OCI-LY1 (cell line): Measurements from ENCODE around the gene OLA1.

Source experiments
- H2AFZ ChIP-seq: fragments of 200-600 bp; sonication (generic), shearing (Covaris generic); 2 replicates; pipeline ENCODE4 v1.6.0; 2014; ENCODE audit warnings: antibody characterized with exemption, mild to moderate bottlenecking, low read length
- H3F3A ChIP-seq: fragments of 200-600 bp; sonication (generic), shearing (Covaris generic); 2 replicates; pipeline ENCODE4 v1.6.0; 2014; ENCODE audit warnings: mild to moderate bottlenecking, antibody characterized with exemption, low read length, moderate library complexity; ENCODE audit not compliant: insufficient read depth
- H3K27ac ChIP-seq: fragments of 200-600 bp; sonication (generic); 2 replicates; pipeline ENCODE4 v1.5.1; 2014; ENCODE audit warnings: low read length, mixed run types, mild to moderate bottlenecking, low read depth; ENCODE audit not compliant: poor library complexity, severe bottlenecking
- H3K27me3 ChIP-seq: fragments of 200-600 bp; sonication (generic); 2 replicates; pipeline ENCODE4 v1.6.0; 2014; ENCODE audit warnings: antibody characterized with exemption, mild to moderate bottlenecking, low read length, moderate library complexity; ENCODE audit not compliant: insufficient read depth
- H3K36me3 ChIP-seq: fragments of 200-600 bp; sonication (generic); 2 replicates; pipeline ENCODE4 v1.6.1; 2014; ENCODE audit warnings: mild to moderate bottlenecking, antibody characterized with exemption, low read length, moderate library complexity, mixed read lengths; ENCODE audit not compliant: insufficient read depth
- H3K4me1 ChIP-seq: fragments of 200-600 bp; sonication (generic); 2 replicates; pipeline ENCODE4 v1.5.1; 2014; ENCODE audit warnings: mild to moderate bottlenecking, low read length, moderate library complexity; ENCODE audit not compliant: insufficient read depth, severe bottlenecking
- H3K4me2 ChIP-seq: fragments of 200-600 bp; sonication (generic), shearing (Covaris generic); 2 replicates; pipeline ENCODE4 v1.6.1; 2014; ENCODE audit warnings: low read length
- H3K4me3 ChIP-seq: fragments of 200-600 bp; sonication (generic); 2 replicates; pipeline ENCODE4 v1.5.1; 2014; ENCODE audit warnings: low read length, low read depth, mild to moderate bottlenecking, mixed read lengths; ENCODE audit not compliant: poor library complexity, severe bottlenecking
- H3K79me2 ChIP-seq: fragments of 200-600 bp; shearing (Covaris generic); 2 replicates; pipeline ENCODE4 v1.6.1; 2016; ENCODE audit warnings: mixed run types, low read length, mixed read lengths; ENCODE audit not compliant: insufficient read depth
- H3K9ac ChIP-seq: fragments of 200-600 bp; sonication (generic), shearing (Covaris generic); 2 replicates; pipeline ENCODE4 v1.6.1; 2014; ENCODE audit warnings: mild to moderate bottlenecking, low read length, mixed read lengths
- H3K9me2 ChIP-seq: fragments of 200-600 bp; sonication (generic), shearing (Covaris generic); 2 replicates; pipeline ENCODE4 v1.6.1; 2014; ENCODE audit warnings: low read depth, mild to moderate bottlenecking, low read length, mixed read lengths
- H3K9me3 ChIP-seq: fragments of 200-600 bp; shearing (Covaris generic); 2 replicates; pipeline ENCODE4 v1.6.1; 2014; ENCODE audit warnings: low read length, mixed read lengths
- H4K20me1 ChIP-seq: fragments of 200-600 bp; sonication (generic), shearing (Covaris generic); 2 replicates; pipeline ENCODE4 v1.6.0; 2016; ENCODE audit warnings: mild to moderate bottlenecking, low read length; ENCODE audit not compliant: insufficient read depth
- EZH2 ChIP-seq: fragments of 200-600 bp; sonication (generic), shearing (Covaris generic); IDR thresholded peaks from 2 replicates; pipeline ENCODE4 v1.8.0; 2017; ENCODE audit warnings: borderline replicate concordance, mixed run types, mild to moderate bottlenecking, antibody characterized with exemption, low read length, moderate library complexity, mixed read lengths
- TF ChIP-seq, protein P1 (sequence below): fragments of 200-600 bp; sonication (generic), shearing (Covaris generic); IDR thresholded peaks from 2 replicates; pipeline ENCODE4 v1.5.1; 2017; ENCODE audit warnings: mild to moderate bottlenecking, antibody characterized with exemption, low read length, moderate library complexity, mixed read lengths

Gene OLA1

DNA sequence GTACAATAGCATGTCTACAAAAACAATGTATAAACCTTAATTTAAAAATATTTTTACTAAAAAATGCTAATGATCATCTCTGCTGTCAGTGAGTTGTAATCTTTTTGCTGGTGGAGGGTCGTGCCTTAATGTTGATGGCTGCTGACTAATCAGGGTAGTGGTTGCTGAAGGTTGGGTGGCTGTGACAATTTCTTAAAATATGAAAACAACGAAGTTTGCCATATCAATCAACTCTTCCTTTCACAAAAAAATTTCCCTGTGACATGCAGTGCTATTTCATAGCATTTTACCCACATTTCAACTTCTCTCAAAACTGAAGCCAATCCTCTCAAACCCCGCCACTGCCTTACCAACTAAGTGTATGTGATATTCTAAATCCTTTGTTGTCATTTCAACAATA is 112.4 kb downstream of the OLA1 start:
- Histone ChIP-seq H3K9ac (no peak overlapping the region), H2AFZ (no peak overlapping the region), H3K4me2 (no peak overlapping the region), H3K79me2 (no peaks in the 10 kb centered on the region), H3K36me3 (peaks cover 25% of the 10 kb centered on the region), H3K4me1 (no peaks in the 10 kb centered on the region), H3K9me2 (no peaks in the 10 kb centered on the region), H3K27me3 (no peaks in the 10 kb centered on the region), H3K27ac (no peak overlapping the region), H4K20me1 (no peaks in the 10 kb centered on the region), H3F3A (no peaks in the 10 kb centered on the region), H3K4me3 (no peak overlapping the region), H3K9me3 (no peaks in the 10 kb centered on the region)
- no peak for TF ChIP-seq EZH2
- TF ChIP-seq, protein P1, sequence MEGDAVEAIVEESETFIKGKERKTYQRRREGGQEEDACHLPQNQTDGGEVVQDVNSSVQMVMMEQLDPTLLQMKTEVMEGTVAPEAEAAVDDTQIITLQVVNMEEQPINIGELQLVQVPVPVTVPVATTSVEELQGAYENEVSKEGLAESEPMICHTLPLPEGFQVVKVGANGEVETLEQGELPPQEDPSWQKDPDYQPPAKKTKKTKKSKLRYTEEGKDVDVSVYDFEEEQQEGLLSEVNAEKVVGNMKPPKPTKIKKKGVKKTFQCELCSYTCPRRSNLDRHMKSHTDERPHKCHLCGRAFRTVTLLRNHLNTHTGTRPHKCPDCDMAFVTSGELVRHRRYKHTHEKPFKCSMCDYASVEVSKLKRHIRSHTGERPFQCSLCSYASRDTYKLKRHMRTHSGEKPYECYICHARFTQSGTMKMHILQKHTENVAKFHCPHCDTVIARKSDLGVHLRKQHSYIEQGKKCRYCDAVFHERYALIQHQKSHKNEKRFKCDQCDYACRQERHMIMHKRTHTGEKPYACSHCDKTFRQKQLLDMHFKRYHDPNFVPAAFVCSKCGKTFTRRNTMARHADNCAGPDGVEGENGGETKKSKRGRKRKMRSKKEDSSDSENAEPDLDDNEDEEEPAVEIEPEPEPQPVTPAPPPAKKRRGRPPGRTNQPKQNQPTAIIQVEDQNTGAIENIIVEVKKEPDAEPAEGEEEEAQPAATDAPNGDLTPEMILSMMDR: no peak

DNA sequence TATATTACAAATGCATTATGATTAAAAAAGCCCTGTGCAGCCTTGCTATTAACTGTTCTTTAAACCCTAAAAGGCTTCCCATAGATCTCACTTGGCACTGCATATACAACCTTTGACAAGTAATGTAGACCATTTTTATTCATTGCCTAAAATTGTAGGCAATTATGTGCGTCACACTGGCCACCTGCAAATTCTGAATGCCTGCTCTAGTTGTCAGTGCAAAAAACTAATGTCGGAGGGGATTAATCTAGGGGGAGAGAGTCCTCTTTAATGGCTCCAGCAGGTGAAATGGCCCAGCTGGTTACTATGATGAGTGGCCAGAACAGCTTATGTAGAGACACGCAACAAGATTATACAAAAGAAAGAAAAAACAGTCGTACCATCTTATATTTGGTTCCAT is 123.2 kb downstream of the OLA1 start:
- no peaks in the 10 kb centered on the region for H3K27me3 ChIP-seq
- H3K4me1 ChIP-seq: no peaks in the 10 kb centered on the region
- H3K4me2 ChIP-seq: no peak overlapping the region
- H3K27ac ChIP-seq: no peak overlapping the region
- H4K20me1 ChIP-seq: no peaks in the 10 kb centered on the region
- H3K4me3 ChIP-seq: no peak overlapping the region
- H3K9ac ChIP-seq: no peak overlapping the region
- peaks cover 16% of the 10 kb centered on the region; the same call in 1 of the 2 replicates for H3K36me3 ChIP-seq
- no peaks in the 10 kb centered on the region; the same call in 1 of the 2 replicates for H3F3A ChIP-seq
- H3K9me3 ChIP-seq: no peaks in the 10 kb centered on the region
- no peak overlapping the region for H2AFZ ChIP-seq
- H3K79me2 ChIP-seq: no peaks in the 10 kb centered on the region
- TF ChIP-seq EZH2: no peak
- TF ChIP-seq, protein P1: no peak
- H3K9me2 ChIP-seq: no peaks in the 10 kb centered on the region

DNA sequence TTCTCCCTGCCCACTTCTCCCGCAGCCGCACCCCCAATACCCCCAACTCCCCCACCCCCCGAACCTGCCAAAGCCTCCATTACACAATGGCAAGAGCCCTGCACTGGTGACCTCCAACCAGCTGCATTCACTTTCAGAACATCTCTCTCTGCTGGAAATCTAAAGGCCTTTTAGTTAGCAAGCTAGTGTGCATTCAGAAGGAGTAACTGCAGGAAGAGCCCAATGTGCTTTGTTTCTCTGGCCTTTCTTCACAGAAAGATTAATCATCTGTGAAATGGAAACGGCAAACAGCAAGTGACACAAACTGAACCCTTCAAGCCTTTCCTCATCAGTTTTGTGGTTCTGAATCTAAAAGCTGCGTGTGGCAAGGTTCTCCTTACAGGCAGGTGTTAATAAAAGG is 124.2 kb downstream of the OLA1 start:
- no peaks in the 10 kb centered on the region for H3K9me2 ChIP-seq
- H3K4me1 ChIP-seq: no peaks in the 10 kb centered on the region
- no peak overlapping the region for H3K4me2 ChIP-seq
- H3K9ac ChIP-seq: no peak overlapping the region
- TF ChIP-seq EZH2: no peak
- TF ChIP-seq, protein P1: no peak
- no peak overlapping the region for H3K4me3 ChIP-seq
- no peaks in the 10 kb centered on the region for H3K9me3 ChIP-seq
- H3K27me3 ChIP-seq: no peaks in the 10 kb centered on the region
- H3F3A ChIP-seq: no peaks in the 10 kb centered on the region; the same call in 1 of the 2 replicates
- H4K20me1 ChIP-seq: no peaks in the 10 kb centered on the region
- H3K27ac ChIP-seq: no peak overlapping the region
- no peak overlapping the region for H2AFZ ChIP-seq
- no peaks in the 10 kb centered on the region for H3K79me2 ChIP-seq
- H3K36me3 ChIP-seq: peaks cover 17% of the 10 kb centered on the region; the same call in 1 of the 2 replicates
